Skeletal muscle satellite cell (primary cell): ENCODE data around the gene NOS2.
"Not testable (repeated sequence)": the region's sequence is repeated elsewhere in the genome, so short reads cannot be mapped to it uniquely, and the experiment has no call there.

Experiments used
- H3K27me3 ChIP-seq: 2 replicates; pipeline ENCODE4 v1.7.0; 2013; ENCODE audit warnings: low read length; ENCODE audit not compliant: control insufficient read depth, insufficient read depth
- H3K36me3 ChIP-seq: 2 replicates; pipeline ENCODE4 v1.7.0; 2013; ENCODE audit warnings: mild to moderate bottlenecking, control low read depth, low read length; ENCODE audit not compliant: insufficient read depth
- H3K4me1 ChIP-seq: 2 replicates; pipeline ENCODE4 v1.7.0; 2013; ENCODE audit warnings: low read length; ENCODE audit not compliant: control insufficient read depth, insufficient read depth
- H3K4me2 ChIP-seq: 2 replicates; pipeline ENCODE4 v1.7.0; 2013; ENCODE audit warnings: mild to moderate bottlenecking, low read length
- H3K4me3 ChIP-seq: 2 replicates; pipeline ENCODE4 v1.7.0; 2013; ENCODE audit warnings: low read length
- H3K9ac ChIP-seq: 2 replicates; pipeline ENCODE4 v1.7.0; 2013; ENCODE audit warnings: mild to moderate bottlenecking, low read depth, low read length, moderate library complexity
- H3K9me3 ChIP-seq: replicated peaks from 2 replicates; pipeline ENCODE4 v1.7.0; 2013; ENCODE audit warnings: mild to moderate bottlenecking, control low read depth, low read length

NOS2 gene

DNA sequence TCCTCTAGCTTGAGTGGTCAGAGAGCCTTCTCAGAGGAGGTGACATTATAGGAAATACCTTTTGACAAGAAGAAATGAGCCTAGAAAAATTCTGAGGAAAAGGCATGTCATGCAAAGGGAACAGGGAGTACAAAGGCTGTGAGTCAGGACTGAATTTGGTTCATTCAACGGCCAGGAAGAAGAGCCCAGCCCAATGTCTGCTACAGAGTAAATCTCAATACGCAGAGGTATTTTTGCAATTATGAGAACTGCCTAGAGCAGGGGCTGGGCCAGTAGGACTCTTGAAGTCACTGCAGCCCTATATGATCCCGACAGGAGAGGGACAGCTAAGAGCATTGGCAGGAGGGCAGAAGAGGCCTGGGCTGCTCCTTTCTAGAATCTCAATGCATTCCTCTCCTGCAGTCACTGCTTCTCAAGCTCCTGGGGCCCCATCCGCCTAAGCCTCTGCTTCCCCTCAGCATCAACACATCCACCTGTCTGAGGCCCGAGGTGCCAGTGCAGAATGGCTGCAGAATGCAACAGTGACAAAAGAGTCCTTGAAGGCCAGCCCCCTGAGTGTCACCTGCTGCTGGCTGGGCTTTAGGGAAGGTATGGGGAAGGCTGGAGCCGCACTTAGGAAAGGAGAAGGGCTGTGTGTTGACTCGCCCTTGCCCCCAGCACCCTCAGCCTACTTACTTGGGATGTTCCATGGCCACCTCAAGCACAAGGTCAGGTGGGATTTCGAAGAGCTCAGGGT is 20.1 kb downstream of the NOS2 start:
- no peaks in the 10 kb centered on the region for H3K36me3 ChIP-seq
- no peaks in the 10 kb centered on the region for H3K9me3 ChIP-seq
- H3K9ac ChIP-seq = no peak overlapping the region
- H3K4me2 ChIP-seq = no peak overlapping the region
- no peaks in the 10 kb centered on the region for H3K4me1 ChIP-seq
- H3K4me3 ChIP-seq = no peak overlapping the region
- peaks cover 6% of the 10 kb centered on the region for H3K27me3 ChIP-seq

DNA sequence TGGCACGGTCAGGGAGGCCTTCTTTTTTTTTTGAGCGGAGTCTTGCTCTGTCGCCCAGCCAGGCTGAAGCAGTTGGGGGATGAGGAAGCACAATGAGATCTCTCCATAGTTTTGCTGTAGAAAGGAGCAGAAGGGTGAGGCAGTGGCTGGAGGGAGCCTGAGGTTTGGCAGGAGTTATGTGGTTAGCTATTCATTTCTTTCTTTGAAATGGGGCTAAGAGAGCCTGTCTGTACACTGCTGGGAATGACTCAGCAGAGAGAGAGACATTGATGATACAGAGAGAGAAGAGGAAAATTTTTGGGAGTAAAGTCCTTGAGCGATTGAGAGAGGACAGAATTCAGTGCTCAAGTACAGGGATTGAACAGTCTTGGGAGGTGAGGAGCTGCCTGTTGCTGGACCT is 22.1 kb downstream of the NOS2 start:
- no peaks in the 10 kb centered on the region for H3K9me3 ChIP-seq
- H3K4me2 ChIP-seq = no peak overlapping the region
- H3K27me3 ChIP-seq = peaks cover 6% of the 10 kb centered on the region
- H3K4me3 ChIP-seq = no peak overlapping the region
- H3K4me1 ChIP-seq = no peaks in the 10 kb centered on the region
- no peak overlapping the region for H3K9ac ChIP-seq
- H3K36me3 ChIP-seq = no peaks in the 10 kb centered on the region

DNA sequence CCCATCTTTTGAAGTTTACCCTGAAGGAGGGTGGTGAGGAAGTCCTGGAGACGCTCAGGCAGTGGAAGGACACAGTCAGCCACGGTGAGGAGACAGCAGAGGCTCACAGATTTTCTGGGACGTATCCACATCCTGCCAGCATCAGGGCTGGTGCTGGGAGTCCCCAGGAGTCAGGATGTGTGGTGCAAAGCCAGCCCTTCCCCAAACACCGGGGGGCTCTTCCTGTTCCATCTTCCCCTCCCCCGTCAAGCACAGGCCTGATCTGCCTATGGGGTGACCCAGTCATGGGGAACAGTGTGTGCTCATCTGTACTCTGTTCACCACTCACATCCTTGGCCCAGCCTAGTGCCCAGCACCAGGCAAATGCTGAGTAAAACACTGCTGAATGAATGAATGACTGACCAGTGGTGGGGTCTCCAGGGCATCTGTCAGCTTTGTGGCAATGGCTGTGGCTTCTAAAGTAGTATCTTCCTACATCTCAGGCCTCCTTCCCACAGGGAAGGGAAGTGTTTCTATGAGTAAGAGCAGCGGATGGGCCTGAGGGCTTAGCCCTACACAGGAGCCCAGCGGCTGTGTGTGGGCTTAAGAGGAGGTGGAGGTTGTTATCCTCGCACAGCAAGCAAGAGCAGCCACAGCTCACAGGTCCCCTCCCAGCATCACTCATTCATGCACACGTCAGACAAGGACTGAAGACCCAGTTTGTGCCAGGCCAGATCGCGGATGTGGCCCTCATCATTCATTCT is 23.3 kb downstream of the NOS2 start:
- H3K4me1 ChIP-seq = no peaks in the 10 kb centered on the region
- no peak overlapping the region for H3K9ac ChIP-seq
- no peaks in the 10 kb centered on the region for H3K9me3 ChIP-seq
- peaks cover 4% of the 10 kb centered on the region for H3K27me3 ChIP-seq
- no peak overlapping the region for H3K4me2 ChIP-seq
- no peaks in the 10 kb centered on the region for H3K36me3 ChIP-seq
- H3K4me3 ChIP-seq = no peak overlapping the region

- no peaks in the 10 kb centered on the region for H3K9me3 ChIP-seq
- H3K4me3 ChIP-seq = no peak overlapping the region
- no peak overlapping the region for H3K9ac ChIP-seq
- H3K27me3 ChIP-seq = peaks cover 3% of the 10 kb centered on the region
- no peaks in the 10 kb centered on the region for H3K4me1 ChIP-seq
- H3K4me2 ChIP-seq = no peak overlapping the region
- no peaks in the 10 kb centered on the region for H3K36me3 ChIP-seq
Measured at GRCh38 chr17:27771586-27771985, 28.7 kb downstream of the NOS2 start.

GRCh38 chr17:27770877-27771276 is 29.5 kb downstream of the NOS2 start:
- H3K27me3 ChIP-seq = peaks cover 3% of the 10 kb centered on the region
- no peaks in the 10 kb centered on the region for H3K36me3 ChIP-seq
- no peak overlapping the region for H3K4me3 ChIP-seq
- H3K4me1 ChIP-seq = no peaks in the 10 kb centered on the region
- H3K9ac ChIP-seq = no peak overlapping the region
- no peaks in the 10 kb centered on the region for H3K9me3 ChIP-seq
- no peak overlapping the region for H3K4me2 ChIP-seq

- H3K9ac ChIP-seq = no peak overlapping the region
Measured at GRCh38 chr17:27768858-27769410, 31.4 kb downstream of the NOS2 start.

GRCh38 chr17:27766438-27766837 is 33.9 kb downstream of the NOS2 start:
- no peak overlapping the region for H3K4me2 ChIP-seq
- no peak overlapping the region for H3K4me3 ChIP-seq
- H3K27me3 ChIP-seq = peaks cover 3% of the 10 kb centered on the region
- no peaks in the 10 kb centered on the region for H3K36me3 ChIP-seq
- H3K9ac ChIP-seq = no peak overlapping the region
- H3K9me3 ChIP-seq = no peaks in the 10 kb centered on the region
- no peaks in the 10 kb centered on the region for H3K4me1 ChIP-seq

More at GRCh38 chr17:27768858-27769410, 31.4 kb downstream of the NOS2 start:
- Histone ChIP-seq H3K4me1 (no peaks in the 10 kb centered on the region), H3K9me3 (no peaks in the 10 kb centered on the region), H3K36me3 (no peaks in the 10 kb centered on the region), H3K4me2 (no peak overlapping the region), H3K4me3 (no peak overlapping the region), H3K27me3 (peaks cover 3% of the 10 kb centered on the region)

- no peak overlapping the region for H3K4me2 ChIP-seq
- H3K4me1 ChIP-seq = no peaks in the 10 kb centered on the region
- no peak overlapping the region for H3K9ac ChIP-seq
- H3K36me3 ChIP-seq = no peaks in the 10 kb centered on the region
- H3K4me3 ChIP-seq = no peak overlapping the region
- H3K27me3 ChIP-seq = no peaks in the 10 kb centered on the region
- no peaks in the 10 kb centered on the region for H3K9me3 ChIP-seq
Measured at GRCh38 chr17:27765353-27765752, 35.0 kb downstream of the NOS2 start.

- H3K4me1 ChIP-seq = no peaks in the 10 kb centered on the region
- H3K4me2 ChIP-seq = no peak overlapping the region
- H3K9me3 ChIP-seq = no peaks in the 10 kb centered on the region
- no peaks in the 10 kb centered on the region for H3K36me3 ChIP-seq
- no peak overlapping the region for H3K9ac ChIP-seq
- H3K27me3 ChIP-seq = no peaks in the 10 kb centered on the region
- H3K4me3 ChIP-seq = no peak overlapping the region
Measured at GRCh38 chr17:27764589-27764988, 35.7 kb downstream of the NOS2 start.

GRCh38 chr17:27762527-27763305 is 37.6 kb downstream of the NOS2 start:
- no peaks in the 10 kb centered on the region for H3K36me3 ChIP-seq
- H3K4me1 ChIP-seq = no peaks in the 10 kb centered on the region

DNA sequence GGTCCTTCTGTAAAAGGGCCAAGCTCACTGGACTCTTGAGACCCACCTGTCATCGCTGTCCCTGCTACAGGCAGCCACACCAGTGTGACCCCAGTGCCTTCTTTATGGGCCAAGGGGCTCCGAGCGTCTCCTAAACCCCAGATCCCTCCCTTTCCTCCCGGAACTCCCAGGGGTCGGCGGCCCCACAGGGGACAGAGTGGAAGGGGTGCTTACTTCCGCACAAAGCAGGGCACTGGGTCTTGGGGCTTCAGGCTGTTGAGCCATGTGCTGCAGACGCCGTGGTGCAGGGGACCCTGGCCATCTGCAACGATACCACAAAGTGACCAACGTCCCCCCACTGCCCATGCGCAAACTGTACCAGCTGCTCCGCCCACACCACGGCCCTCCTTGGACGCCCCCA is 39.4 kb downstream of the NOS2 start:
- not testable (repeated sequence) for H3K9me3 ChIP-seq, H3K27me3 ChIP-seq, H3K9ac ChIP-seq, H3K4me2 ChIP-seq, H3K36me3 ChIP-seq, H3K4me3 ChIP-seq, H3K4me1 ChIP-seq

More at GRCh38 chr17:27762527-27763305, 37.6 kb downstream of the NOS2 start:
- Histone ChIP-seq H3K4me3 (no peak overlapping the region), H3K9me3 (no peaks in the 10 kb centered on the region), H3K27me3 (no peaks in the 10 kb centered on the region), H3K4me2 (no peak overlapping the region), H3K9ac (no peak overlapping the region)
